ENCODE data around the gene ATP2C2. TPM values are rescaled to one million over a fixed set of nuclear protein-coding genes. Genes with fewer than 3 reads are reported as not detected.

Gene ATP2C2
- total and polyA plus RNA-seq, 12 donors: 0.07 to 2.2 (median 0.54) TPM; not detected in 2

GRCh38 chr16:84471316-84471715, 103.0 kb downstream of the ATP2C2 start:
- TF ChIP-seq CTCF (IDR thresholded peaks at IDR 0.05) (no peak), POLR2A (IDR thresholded peaks at IDR 0.05) (no peak)
- Histone ChIP-seq H3K4me3 (no peak overlapping the region), H3K36me3 (replicated peaks in 1 of 2) (no peaks in the 10 kb centered on the region), H3K27ac (no peak overlapping the region), H3K4me1 (replicated peaks in 1 of 2) (no peaks in the 10 kb centered on the region), H3K9me3 (replicated peaks in 1 of 3) (no peaks in the 10 kb centered on the region), H3K27me3 (no peaks in the 10 kb centered on the region)
- 94 to 99% (median 96%) methylated on average over 7 of the region's 7 CpGs for WGBS, 4 donors
- peak in 1 of 7 donors; percentile 33 for DNase-seq
- intact Hi-C loops (cut with DNase I): no loop called here

GRCh38 chr16:84471966-84472365, 103.6 kb downstream of the ATP2C2 start:
- no peak for DNase-seq
- 73 to 96% (median 89%) methylated on average over 3 to 4 of the region's 4 CpGs for WGBS, 4 donors

GRCh38 chr16:84475643-84476240, 107.4 kb downstream of the ATP2C2 start:
- 83 to 91% (median 84%) methylated on average over 8 of the region's 8 CpGs for WGBS, 4 donors
- intact Hi-C loops (cut with DNase I): no loop called here
- Histone ChIP-seq H3K9me3 (replicated peaks in 1 of 3) (no peaks in the 10 kb centered on the region), H3K4me3 (no peak overlapping the region), H3K4me1 (replicated peaks in 1 of 2) (no peaks in the 10 kb centered on the region), H3K36me3 (replicated peaks in 1 of 2) (no peaks in the 10 kb centered on the region), H3K27me3 (no peaks in the 10 kb centered on the region), H3K27ac (no peak overlapping the region)
- no peak for TF ChIP-seq CTCF (IDR thresholded peaks at IDR 0.05)
- TF ChIP-seq POLR2A (IDR thresholded peaks at IDR 0.05): no peak
- DNase-seq: peak in 1 of 7 donors; percentile 33

More at GRCh38 chr16:84471966-84472365, 103.6 kb downstream of the ATP2C2 start:
- H3K27ac ChIP-seq: no peak overlapping the region
- intact Hi-C loops (cut with DNase I): no loop called here
- H3K27me3 ChIP-seq: no peaks in the 10 kb centered on the region
- TF ChIP-seq POLR2A (IDR thresholded peaks at IDR 0.05): no peak
- no peak for TF ChIP-seq CTCF (IDR thresholded peaks at IDR 0.05)
- no peaks in the 10 kb centered on the region for H3K36me3 ChIP-seq (replicated peaks in 1 of 2)
- H3K4me3 ChIP-seq: no peak overlapping the region
- no peaks in the 10 kb centered on the region for H3K9me3 ChIP-seq (replicated peaks in 1 of 3)
- H3K4me1 ChIP-seq (replicated peaks in 1 of 2): no peaks in the 10 kb centered on the region

GRCh38 chr16:84476401-84476800, 108.1 kb downstream of the ATP2C2 start:
- H3K36me3 ChIP-seq (replicated peaks in 1 of 2): no peaks in the 10 kb centered on the region
- H3K9me3 ChIP-seq (replicated peaks in 1 of 3): no peaks in the 10 kb centered on the region
- H3K27ac ChIP-seq: no peak overlapping the region
- H3K4me3 ChIP-seq: no peak overlapping the region
- no peak for TF ChIP-seq CTCF (IDR thresholded peaks at IDR 0.05)
- no peak for TF ChIP-seq POLR2A (IDR thresholded peaks at IDR 0.05)
- WGBS, 4 donors: 91 to 98% (median 95%) methylated on average over 8 of the region's 8 CpGs
- H3K27me3 ChIP-seq: no peaks in the 10 kb centered on the region
- no peaks in the 10 kb centered on the region for H3K4me1 ChIP-seq (replicated peaks in 1 of 2)
- peak in 1 of 7 donors; percentile 2 for DNase-seq
- intact Hi-C loops (cut with DNase I): no loop called here
